ENCODE results near the gene GARS1.

Gene GARS1

DNA sequence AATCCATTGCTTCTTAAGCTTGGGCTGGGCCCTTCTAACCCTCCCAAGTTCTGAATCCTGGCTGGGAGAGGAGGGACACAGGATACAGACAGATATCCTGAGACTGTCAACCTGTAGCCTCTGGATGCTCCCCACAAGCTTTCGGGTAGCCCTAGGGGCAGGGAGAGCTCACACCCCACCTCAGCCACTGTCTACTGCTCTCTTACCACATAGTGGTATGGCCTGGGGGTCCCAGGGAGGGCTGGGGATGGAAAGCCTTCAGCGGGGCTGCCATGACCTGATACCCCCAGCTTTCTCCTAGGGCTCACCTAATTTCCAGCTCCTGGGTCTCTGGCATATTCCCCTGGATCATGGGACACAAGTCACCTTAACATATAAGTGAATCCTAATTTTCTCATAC, 62.5 kb downstream of the GARS1 start:
- no peak for DNase-seq

DNA sequence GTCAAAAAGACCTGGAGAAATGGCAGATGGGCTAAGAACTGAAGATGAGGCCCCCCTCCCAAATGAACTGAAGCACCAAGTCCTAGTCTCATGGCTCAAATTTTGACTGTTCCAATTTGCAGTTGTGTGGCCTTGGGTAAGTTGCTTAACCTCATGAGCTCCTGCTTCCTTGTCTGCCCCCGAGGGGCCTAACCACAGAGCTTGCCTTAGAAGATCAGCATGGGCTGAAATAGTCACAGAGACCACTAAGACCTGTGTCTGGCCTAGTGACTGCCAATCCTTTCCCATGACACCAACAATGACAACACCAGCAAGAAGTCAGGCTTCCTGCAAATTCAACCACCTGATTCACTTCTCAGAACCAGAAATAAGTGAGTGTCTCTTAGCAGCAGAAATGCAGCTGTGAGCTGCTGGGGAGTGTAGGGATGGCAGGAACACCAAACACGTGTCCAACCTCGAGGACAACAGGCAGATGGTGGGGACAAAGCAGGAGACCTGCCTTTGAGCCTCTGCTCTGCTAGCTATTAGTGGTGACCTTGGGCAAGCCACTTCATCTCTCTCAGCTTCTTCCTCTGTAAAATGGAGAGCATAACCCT, 63.9 kb downstream of the GARS1 start:
- no peak for DNase-seq

DNA sequence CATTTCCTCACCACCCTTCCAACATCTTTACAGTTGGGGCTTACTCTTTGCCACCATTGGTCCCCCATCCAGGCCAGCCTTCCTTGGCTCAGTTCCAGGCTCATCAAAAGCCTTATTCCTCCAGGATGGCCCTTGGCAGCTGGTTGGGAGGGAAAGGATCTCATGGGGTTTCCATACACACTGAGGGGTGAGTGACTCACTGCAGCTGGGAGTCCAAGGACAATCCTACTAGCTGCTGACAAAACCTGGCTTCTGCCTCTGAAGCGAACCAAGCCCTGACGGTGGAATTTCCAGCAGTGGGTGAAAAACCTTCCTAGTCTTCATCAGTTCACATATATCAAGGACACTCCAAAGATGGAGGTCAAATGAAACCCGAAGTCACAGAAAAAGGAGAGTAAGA, 64.6 kb downstream of the GARS1 start:
- no peak for DNase-seq

DNA sequence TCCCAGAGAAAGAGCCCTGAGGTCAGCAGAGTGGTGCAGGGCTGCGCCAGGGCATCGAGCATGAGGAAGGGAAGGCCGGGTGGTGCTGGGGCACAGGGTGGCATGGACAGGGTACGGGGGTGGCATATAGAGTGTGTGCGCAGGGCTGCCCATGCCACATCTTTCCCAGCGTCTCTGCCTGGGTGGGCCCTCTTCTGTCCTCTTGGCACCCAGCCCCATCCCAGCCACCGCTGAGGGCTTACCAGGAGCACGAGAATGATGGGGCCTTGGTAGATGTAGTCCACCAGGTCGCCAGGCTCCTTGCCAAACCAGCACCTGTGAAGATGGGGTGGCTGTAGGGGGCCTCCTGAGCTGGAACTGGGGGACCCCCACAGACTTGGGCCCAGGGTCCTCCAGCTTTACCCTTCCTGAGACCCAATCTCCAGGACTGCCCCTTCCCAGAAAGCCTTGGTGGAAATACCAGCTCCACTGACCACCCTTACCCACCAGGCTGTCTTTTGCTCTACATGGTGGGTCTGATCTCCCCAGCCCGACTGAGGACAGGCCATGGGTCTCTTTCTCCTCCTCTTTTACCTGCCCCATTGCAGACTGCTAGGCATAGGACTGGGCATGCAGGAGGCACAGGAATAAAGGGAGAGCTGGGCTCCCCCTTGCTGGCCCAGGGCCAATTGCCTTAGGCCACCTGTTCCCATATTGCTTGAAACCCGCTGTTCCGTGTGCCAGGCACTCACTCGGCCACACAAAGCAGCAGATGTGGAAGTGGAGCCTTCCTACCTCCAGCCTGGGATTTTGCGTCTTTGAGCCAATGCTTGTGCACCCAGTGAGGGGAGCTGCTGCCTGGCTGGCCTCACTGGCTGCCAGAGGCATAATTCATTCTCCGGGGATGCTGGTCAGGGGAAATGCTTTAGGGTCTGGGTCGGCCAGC, 65.9 kb downstream of the GARS1 start:
- no peak for DNase-seq

DNA sequence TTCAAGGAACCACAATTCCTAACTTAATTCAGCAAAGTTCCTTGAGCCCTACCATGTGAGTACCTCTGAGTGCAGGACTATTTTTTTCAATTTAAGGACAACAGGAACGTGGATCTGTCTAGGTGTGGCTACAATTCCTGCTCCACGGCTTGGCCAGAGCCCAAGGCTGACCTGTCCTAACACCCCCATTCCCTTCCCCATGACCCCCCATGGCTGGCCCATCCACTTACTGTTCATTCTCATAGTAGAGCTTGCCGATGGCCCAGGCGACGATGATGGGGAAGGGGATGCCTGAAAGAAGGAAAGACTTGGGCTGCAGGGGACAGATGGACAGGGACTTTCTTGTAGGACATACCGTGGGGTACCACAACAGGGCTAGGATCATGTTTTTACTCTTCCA, 67.2 kb downstream of the GARS1 start:
- DNase-seq = no peak

DNA sequence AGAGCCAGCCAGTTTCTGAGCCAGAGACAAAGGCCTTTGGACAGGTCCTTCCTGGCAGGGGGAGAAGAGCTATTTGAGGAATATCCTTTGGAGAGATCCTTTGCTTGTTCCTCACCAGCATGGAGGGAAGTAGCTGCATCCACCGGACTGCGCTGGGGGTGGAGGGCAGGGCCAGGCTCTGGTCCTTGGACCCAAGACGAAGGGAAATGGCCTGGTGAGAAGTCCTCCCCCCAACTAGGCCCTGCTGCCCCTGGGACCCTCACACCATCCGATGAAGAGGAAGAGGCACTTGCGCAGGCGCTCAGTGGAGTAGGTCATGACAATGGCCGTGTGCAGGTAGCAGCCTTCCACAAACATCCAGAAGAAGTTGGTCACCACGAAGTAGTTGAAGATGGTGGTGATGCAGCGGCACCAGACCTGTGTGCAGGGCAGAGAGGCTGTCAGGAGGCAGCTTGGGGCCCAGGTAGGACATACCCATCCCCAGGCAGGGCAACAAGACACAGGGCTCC, 67.8 kb downstream of the GARS1 start:
- DNase-seq = no peak

DNA sequence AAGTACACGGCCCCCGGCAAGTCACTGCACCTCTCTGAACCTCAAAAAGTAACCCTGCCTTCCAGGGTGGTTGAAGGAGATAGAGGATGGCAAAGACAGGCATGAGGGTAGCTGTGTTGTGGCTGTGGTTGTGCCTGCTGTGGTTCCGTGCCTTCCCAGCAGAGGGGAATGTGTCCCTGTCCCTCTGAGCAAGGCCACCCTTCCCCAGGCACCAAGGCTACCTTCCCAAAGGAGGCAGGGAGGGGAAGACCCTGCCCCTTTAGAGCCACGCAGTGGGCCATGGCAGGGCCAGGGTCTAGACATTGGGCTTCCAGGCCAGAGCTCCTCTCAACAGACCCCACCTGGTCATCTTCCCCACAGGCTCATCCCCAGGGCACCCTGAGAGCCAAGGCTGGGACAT, 68.7 kb downstream of the GARS1 start:
- DNase-seq = no peak

DNA sequence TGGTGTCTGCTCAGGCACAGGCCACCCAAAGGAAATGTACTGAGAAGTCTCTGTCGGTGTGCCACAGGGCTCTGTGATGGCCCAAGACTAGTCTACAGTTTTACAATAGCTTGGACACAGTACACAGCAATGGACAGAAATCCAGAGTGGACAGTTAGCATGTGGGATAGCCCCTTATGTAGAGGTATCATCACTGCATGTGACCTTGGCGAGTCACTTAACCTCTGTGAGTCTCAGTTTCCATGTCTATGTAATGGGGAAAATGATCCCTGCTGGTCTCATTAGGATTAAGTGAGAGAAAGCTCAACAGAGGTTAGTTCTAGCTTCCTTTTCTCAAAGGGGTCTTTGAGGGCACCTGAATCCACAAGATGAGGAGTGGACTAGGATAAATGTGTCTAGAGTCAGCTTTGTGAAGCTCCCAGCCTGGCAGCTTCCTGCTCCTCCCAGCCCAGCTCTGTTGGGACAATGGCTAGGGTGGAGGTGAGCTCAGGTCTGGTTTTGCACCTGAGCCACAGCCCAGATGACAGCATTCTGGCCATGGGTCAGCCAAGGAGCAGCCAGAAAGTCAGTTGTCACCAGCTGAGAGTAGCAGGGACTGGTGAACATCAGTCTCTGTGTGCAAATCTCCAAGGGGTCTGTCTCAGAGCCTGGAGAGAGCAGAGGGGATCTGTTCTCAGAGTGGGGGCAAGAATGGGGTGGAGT, 69.7 kb downstream of the GARS1 start:
- no peak for DNase-seq

DNA sequence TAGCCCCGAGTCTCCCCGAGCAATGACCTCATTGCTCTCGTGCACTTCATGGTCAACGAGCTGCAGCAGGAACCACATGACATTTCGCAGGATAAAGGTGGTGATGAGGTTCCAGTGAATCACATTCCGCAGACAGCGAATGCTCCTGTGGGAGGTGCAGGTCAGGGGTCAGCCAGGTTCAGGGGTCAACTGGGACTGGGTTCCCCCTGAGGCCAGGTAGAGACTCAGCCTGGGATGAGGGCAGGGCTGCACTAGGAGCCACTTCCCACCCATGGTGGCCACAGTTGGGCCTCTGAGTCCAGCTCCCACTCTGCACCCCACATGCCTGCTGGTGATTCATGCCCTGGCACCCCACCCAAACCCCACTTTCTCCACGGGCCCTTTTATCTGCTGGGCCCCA, 70.4 kb downstream of the GARS1 start:
- no peak for DNase-seq

DNA sequence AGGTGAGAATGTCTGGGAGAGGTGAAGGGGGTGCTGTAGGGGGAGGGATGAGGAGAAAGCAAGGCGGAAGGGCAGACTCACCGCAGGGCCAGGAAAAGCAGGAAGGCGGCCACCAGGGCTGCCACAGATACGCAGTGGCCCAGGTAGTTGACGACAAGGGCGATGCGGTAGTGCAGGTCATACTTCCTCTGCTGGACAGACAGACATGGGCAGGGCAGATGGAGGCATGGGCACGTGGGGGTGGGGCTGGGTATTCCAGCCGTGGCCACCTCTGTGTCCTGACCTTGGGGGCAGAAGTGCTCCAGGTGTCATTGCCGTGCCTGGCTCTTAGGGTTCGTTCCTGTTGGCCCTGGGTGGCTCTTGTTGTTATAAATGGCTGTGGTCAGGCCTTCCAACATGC, 70.8 kb downstream of the GARS1 start:
- DNase-seq = no peak

DNA sequence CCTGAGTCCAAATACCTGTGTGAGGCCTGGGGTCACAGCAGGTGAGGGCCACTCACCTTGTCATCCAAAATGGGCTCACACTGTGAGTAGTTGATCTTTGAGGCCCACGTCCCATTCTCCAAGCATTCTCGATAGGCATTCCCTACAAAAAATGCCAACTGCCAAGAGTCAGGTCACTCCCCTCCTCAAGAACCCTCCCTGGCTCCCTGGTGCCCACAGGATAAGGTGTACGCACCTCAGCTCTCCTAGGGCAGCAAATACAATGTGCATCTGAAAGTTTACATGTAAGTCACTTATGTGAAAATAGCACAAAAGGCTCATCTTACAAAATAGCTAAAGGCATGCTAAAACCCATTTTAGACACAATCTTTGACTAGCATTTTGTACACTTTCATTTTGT, 72.5 kb downstream of the GARS1 start:
- no peak for DNase-seq

DNA sequence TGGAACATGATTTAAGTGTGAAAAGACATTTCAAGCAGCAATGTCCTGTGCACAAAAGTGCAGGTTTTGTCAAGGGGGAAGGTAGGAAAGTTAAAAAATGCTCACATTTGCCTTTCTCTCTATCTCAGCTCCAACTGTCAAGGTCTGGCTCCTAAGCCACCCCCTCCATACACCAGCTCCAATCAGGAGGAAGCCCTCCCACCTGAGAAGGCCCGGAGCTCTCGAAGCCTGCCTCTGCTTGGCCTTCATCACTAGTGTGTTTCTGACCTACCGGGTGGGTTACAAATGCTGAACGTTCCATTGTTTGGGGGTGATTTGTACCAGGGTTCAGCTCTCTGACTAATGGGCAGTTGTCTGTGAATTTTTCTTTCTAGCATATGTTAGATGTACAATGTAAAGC, 73.4 kb downstream of the GARS1 start:
- DNase-seq = no peak

DNA sequence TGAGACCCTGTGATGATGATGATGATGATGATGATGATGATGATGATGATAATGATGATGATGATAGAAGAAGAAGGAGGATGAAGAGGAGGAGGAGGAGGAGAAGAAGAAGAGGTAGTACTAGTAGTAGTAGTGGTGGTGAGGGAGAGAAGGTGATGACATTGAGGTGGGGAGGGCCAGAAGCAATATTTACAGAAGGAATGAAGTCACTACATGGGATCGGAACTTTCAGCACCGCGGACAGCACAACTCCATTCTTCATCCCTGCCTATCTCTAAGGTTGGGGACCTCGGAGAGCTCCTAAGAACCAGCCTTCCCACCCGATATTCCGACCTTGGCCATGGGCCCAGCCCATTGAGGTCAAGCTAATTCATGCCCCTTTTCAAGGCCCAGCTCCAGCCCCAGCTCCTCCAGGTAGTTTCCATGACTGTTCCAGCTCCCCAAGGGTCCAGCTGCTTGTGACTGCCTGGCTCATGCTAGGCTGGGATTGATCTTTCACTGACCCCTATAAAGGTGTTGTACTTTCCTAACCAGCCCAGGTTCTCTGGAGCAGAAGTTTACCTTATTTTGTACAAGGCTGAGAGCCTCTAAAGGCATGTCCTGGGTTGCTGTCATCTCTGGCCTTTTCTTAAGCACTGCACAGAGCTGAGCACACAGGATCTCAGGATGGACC, 77.3 kb downstream of the GARS1 start:
- no peak for DNase-seq

DNA sequence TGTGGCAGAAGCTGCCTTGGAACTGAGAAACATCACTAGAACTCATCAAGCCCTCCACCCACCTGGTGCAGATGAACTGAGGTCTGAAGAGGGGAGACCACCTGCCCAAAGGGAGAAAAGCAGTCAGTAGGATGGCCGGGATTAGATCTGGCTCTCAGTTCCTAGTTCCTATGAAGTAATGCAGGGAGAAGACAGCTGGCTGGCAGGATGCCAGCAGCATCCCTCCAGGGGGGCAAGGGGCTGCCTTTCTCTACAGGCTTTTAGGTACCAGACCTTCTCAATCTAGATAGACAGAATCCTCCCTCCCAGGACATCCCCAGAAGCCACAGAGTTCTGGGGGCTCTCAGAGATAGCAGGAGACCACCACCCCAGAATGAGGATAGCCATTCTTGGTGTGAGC, 79.7 kb downstream of the GARS1 start:
- DNase-seq = no peak

DNA sequence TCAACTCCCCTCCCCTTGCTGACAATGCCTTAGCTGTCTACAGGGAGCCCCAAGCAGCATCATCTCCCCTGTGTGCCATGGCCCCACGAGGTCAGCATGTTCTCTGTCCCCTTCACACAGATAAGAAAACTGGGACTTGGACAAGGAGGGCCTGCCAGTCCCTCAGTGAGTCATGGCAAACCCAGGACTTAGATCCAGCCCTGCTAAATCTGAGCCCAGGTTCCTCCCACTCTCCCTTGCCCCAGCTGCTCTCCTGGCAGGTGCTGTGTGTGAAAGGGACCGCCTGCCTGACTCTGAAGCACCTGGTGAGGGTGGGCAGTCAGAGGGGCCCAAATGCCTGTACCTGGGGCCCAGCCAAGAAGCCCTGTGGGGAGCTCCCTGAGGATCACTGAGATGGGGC, 80.2 kb downstream of the GARS1 start:
- DNase-seq = no peak

DNA sequence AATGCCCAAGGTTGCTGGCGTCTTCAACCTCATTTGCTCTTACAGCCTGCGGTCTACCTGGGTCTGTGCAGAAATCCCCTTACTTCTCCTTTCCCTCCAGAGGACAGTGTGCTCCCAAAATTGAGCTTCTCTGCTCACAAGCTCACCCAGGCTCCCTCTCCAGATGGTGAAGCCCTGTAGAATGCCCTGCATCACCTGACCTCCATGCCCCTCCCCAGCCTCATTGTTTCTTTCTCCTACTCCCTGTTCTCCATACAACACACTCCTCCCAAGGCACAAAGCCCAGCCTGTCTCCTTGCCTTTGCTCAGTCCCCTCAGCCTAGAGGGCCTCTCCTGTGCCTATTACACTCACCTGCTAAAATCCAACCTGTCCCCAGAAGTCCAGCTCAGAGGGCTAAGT, 84.1 kb downstream of the GARS1 start:
- DNase-seq = no peak

DNA sequence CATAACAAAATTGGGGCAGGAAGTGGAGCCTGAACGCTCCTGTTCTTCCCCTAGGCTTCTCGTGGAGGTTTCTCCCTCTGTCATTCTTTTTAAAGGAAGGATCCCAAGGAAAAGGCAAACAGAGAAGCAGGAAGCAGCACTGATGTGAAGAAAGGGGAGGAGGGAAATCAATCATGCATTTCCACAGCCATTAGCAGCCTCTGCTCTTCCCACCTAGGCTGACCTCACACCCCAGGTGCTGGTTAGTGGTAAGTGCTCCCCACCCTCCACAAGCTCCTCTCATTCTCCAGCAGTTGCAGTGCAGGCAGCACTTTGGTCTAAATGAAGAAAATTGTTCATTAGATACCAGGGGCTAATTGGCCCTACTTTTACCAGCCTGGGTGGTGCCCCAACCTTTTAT, 85.0 kb downstream of the GARS1 start:
- no peak for DNase-seq

DNA sequence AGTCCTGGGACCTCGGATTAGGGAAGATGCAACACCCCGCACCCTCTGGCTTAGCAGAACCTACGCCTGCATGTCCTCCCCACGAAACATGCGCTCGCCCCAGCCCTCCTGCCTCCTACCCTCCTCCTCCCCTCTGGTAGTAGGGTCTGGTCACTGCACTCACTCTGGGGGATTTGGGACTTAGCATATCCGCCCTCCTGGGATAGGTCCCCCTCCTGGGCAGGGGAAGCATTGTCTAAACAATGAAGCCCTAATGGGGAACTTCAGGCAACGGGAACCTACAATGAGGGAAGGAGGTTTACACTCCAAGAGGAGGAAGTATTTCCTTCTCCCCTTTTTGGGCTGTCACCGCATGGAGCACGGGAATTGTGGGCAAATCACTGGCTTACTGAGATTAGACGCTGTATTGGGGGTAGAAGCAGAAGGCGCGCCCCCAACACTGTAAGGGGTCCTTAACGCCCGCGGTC, 86.7 kb downstream of the GARS1 start:
- no peak for DNase-seq

DNA sequence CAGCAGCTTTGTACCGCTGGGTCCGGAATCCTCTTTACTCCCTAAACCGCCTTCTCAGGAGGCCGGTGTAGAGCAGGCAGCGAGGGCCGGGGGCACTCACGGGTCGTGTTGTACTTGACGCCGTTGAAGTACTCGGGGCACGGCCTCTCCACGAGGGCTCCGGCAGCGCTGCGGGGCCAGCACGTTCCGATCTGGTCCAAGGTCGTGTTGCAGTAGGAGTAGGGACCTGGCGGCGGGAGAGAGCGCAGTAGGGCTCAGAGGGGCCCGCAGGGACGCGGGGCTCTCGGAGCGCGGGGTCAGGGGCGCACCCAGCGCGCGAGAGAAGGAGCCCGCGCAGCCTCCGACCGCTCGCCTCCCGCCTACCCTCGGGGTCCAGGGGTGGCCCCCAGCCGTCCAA, 87.1 kb downstream of the GARS1 start:
- DNase-seq = no peak

DNA sequence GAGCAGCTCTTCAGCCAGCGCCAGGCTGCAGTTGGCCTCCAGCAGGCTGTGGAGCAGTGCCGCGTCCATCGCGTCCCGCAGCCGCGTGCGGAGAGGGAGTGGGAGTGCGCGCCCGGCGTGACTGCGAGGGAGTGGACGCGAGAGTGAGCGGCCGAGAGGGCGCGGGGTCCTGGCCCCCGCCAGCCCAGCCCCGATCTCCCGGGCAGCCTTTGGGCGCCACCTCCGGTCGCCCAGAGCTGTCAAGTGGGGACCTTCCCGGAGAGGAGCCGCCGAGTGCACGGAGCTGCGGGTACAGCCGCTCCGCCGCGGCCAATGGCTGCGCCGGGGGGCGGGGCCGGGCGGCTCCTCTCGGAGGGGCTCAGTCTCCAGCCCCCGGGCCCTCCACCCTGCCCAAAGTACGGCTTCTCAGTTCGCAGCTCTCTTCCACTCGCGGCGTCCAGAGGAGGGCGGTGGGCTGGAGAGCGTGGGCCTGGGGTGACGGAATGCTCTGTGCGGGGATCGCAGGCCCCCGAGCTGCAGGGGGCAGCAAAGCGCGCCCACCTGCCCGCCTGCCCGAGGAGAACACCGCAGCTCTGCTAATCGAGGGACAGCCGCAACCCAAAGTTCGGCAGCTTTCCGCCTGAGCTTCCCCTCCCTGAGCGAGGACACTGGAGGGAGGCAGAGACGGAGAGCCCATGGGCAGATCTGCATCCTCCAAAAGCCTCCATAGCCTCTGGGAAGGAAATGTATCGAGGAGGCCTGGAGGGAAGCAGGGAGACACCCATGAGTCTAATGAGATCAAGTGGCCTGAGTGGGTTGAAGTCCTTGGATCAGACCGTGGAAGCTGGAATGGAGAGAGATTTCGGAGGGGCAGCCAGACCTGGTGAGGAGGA, 87.8 kb downstream of the GARS1 start, which contains the start of gene CRHR2:
TSS of gene CRHR2 (minus strand) at position 245 of the 872 bp plus-strand sequence. CDS start at position 69, 176 bp downstream.
- DNase-seq = peak; percentile 27

DNA sequence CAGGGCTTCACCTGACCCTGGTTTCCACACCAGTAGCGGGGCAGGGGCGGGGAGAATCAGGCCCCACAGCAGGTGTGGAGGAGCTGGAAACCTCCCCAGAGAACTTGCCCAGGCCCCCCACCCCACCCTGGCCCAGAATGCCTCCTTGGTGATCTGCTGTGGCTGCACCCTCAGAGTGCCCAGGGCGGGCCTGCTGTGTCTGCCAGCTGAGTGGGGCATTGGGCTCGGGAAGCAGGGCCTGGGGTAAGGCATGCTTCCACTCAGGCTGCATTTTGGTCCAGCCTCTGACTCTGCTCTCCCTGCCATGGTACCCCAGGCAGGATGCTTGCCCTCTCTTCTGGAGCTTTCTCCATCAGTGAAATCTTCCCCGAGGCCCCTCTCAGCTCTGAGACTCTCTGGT, 88.6 kb downstream of the GARS1 start:
- no peak for DNase-seq
